ENCODE measurements around the gene ISG15.
A peak's percentile ranks its signal among the peaks of the same experiment; 100 is the strongest.

ISG15 gene

GRCh38 chr1:996851-997712 lies 16.2 kb upstream of the ISG15 start:
- no peak for TF ChIP-seq CTCF (IDR thresholded peaks at IDR 0.05; ENCODE audit: low read length, missing control alignments)
- no peak overlapping the region for H3K4me3 ChIP-seq (replicated peaks; ENCODE audit: low read depth, low read length)

GRCh38 chr1:997713-997992 lies 15.6 kb upstream of the ISG15 start:
- TF ChIP-seq CTCF (IDR thresholded peaks at IDR 0.05; ENCODE audit: low read length, missing control alignments) = no peak
- DNase-seq (ENCODE audit: low read depth) = no peak
- H3K4me3 ChIP-seq (replicated peaks; ENCODE audit: low read depth, low read length) = no peak overlapping the region

More at GRCh38 chr1:996851-997712, 16.2 kb upstream of the ISG15 start:
- no peak for DNase-seq (ENCODE audit: low read depth)

- peak overlapping the region; percentile 17 for H3K4me3 ChIP-seq (replicated peaks; ENCODE audit: low read depth, low read length)
- no peak for DNase-seq (ENCODE audit: low read depth)
- no peak for TF ChIP-seq CTCF (IDR thresholded peaks at IDR 0.05; ENCODE audit: low read length, missing control alignments)
These were observed 15.1 kb upstream of the ISG15 start for GRCh38 chr1:997993-998744.

GRCh38 chr1:998745-998994 lies 14.6 kb upstream of the ISG15 start:
- peak overlapping the region; percentile 40 for H3K4me3 ChIP-seq (replicated peaks; ENCODE audit: low read depth, low read length)
- no peak for TF ChIP-seq CTCF (IDR thresholded peaks at IDR 0.05; ENCODE audit: low read length, missing control alignments)
- peak; percentile 46 for DNase-seq (ENCODE audit: low read depth)

GRCh38 chr1:998995-999724 lies 14.1 kb upstream of the ISG15 start:
- DNase-seq (ENCODE audit: low read depth) = no peak
- H3K4me3 ChIP-seq (replicated peaks; ENCODE audit: low read depth, low read length) = peak overlapping the region; percentile 59
- no peak for TF ChIP-seq CTCF (IDR thresholded peaks at IDR 0.05; ENCODE audit: low read length, missing control alignments)

- no peak for TF ChIP-seq CTCF (IDR thresholded peaks at IDR 0.05; ENCODE audit: low read length, missing control alignments)
- peak; percentile 94 for DNase-seq (ENCODE audit: low read depth)
- peak within 1 kb of the TSS; percentile 70 for H3K4me3 ChIP-seq (replicated peaks; ENCODE audit: low read depth, low read length)
These were observed 13.5 kb upstream of the ISG15 start, which contains the start of gene HES4 for GRCh38 chr1:999725-1000356. Gene HES4, minus strand, starts transcription at chr1:1000097. Its CDS starts 124 bp downstream, at chr1:999973.

All from fibroblast of pulmonary artery (primary cell).